LNCaP clone FGC (cell line): ENCODE results near the gene INPP5J.

Experiments used
- DNase-seq: peaks from one replicate; pipeline ENCODE4 v3.0.0-alpha.2; 2011; ENCODE audit warnings: low read depth
- H3K4me3 ChIP-seq: 2 replicates; pipeline ENCODE4 v1.5.1; 2011; ENCODE audit warnings: mild to moderate bottlenecking, low read depth, low read length, control low read depth
- CTCF ChIP-seq: IDR thresholded peaks from 2 replicates; pipeline ENCODE4 v1.5.1; 2012; ENCODE audit warnings: mild to moderate bottlenecking; ENCODE audit not compliant: control insufficient read depth, insufficient read depth; ENCODE audit errors: extremely low read depth

INPP5J gene

GRCh38 chr22:31150615-31151014 lies 27.8 kb downstream of the INPP5J start:
- TF ChIP-seq CTCF: 0 out of 2 replicates have a peak, but pooled peaks have one; percentile 25
- DNase-seq: no peak
- H3K4me3 ChIP-seq: no peak overlapping the region

- TF ChIP-seq CTCF: no peak
- H3K4me3 ChIP-seq: no peak overlapping the region
These were observed 29.1 kb downstream of the INPP5J start for GRCh38 chr22:31151872-31152271.

GRCh38 chr22:31153357-31153756 lies 30.6 kb downstream of the INPP5J start:
- DNase-seq: no peak
- H3K4me3 ChIP-seq: no peak overlapping the region
- TF ChIP-seq CTCF: no peak

More at GRCh38 chr22:31151872-31152271, 29.1 kb downstream of the INPP5J start:
- no peak for DNase-seq

GRCh38 chr22:31154975-31155374 lies 32.2 kb downstream of the INPP5J start:
- DNase-seq: no peak
- no peak for TF ChIP-seq CTCF
- H3K4me3 ChIP-seq: no peak overlapping the region

- TF ChIP-seq CTCF: no peak
- no peak for DNase-seq
- no peak overlapping the region for H3K4me3 ChIP-seq
These were observed 32.7 kb downstream of the INPP5J start for GRCh38 chr22:31155422-31155821.

- peak overlapping the region; percentile 77 for H3K4me3 ChIP-seq
- DNase-seq: no peak
- no peak for TF ChIP-seq CTCF
These were observed 37.7 kb downstream of the INPP5J start for GRCh38 chr22:31160328-31160978.

- no peak for DNase-seq
- H3K4me3 ChIP-seq: peak overlapping the region; percentile 77; the same call in 1 of the 2 replicates
- TF ChIP-seq CTCF: no peak
These were observed 38.6 kb downstream of the INPP5J start for GRCh38 chr22:31161386-31161785.
